ENCODE results near the gene TIMP4.

- TF ChIP-seq POLR2A (IDR thresholded peaks at IDR 0.05), result no peak
- TF ChIP-seq, protein P1, sequence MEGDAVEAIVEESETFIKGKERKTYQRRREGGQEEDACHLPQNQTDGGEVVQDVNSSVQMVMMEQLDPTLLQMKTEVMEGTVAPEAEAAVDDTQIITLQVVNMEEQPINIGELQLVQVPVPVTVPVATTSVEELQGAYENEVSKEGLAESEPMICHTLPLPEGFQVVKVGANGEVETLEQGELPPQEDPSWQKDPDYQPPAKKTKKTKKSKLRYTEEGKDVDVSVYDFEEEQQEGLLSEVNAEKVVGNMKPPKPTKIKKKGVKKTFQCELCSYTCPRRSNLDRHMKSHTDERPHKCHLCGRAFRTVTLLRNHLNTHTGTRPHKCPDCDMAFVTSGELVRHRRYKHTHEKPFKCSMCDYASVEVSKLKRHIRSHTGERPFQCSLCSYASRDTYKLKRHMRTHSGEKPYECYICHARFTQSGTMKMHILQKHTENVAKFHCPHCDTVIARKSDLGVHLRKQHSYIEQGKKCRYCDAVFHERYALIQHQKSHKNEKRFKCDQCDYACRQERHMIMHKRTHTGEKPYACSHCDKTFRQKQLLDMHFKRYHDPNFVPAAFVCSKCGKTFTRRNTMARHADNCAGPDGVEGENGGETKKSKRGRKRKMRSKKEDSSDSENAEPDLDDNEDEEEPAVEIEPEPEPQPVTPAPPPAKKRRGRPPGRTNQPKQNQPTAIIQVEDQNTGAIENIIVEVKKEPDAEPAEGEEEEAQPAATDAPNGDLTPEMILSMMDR (IDR thresholded peaks at IDR 0.05), result no peak
Measured at GRCh38 chr3:12159227-12159601, 502 bp upstream of the TIMP4 start.
